Endothelial cell of umbilical vein (primary cell): ENCODE results near the gene ETS1. TPM values are rescaled to one million over a fixed set of nuclear protein-coding genes. Genes with fewer than 3 reads are reported as not detected.
A peak's percentile ranks its signal among the peaks of the same experiment; 100 is the strongest.

ENCODE experiments used
- Bru-seq: library from RNA; stranded (reverse); fragments of 400-500 nt; gene quantifications from one replicate; lab custom pipeline; 2021; lab: Mats Ljungman, UMichigan
- BruChase-seq, 2 experiments: library from RNA; stranded (reverse); fragments of 400-500 nt; gene quantifications; one replicate each; lab custom pipeline; 2021; lab: Mats Ljungman, UMichigan
- BruUV-seq: library from RNA; stranded (reverse); fragments of 400-500 nt; replicated peaks from 2 replicates; lab custom pipeline; 2021; lab: Mats Ljungman, UMichigan
- CTCF ChIA-PET: fragments of 300-600, 350-600 bp; sonication (Branson Sonifier 250); formaldehyde crosslinking; loops from one replicate; lab custom pipeline; 2021; ENCODE audit warnings: antibody characterized with exemption, inconsistent platforms; lab: Charles Lee
- POLR2A ChIA-PET: fragments of 300-600, 350-600 bp; sonication (Branson Sonifier 250); formaldehyde crosslinking; loops from one replicate; lab custom pipeline; 2021; ENCODE audit warnings: antibody characterized with exemption, inconsistent platforms; lab: Charles Lee
- DNase-seq: peaks from one replicate; pipeline ENCODE4 v3.0.0-alpha.2; 2011; ENCODE audit warnings: low read depth, low spot score
- FAIRE-seq: peaks from 2 replicates; lab custom pipeline; 2011; peaks lifted over from hg19 to GRCh38; lab: Jason Lieb, UNC
- H2AFZ ChIP-seq: 2 replicates; pipeline ENCODE4 v1.6.0; 2012; ENCODE audit warnings: low read depth, low read length, control low read depth, inconsistent platforms
- H3K27ac ChIP-seq: 2 replicates; pipeline ENCODE4 v1.5.1; 2011; ENCODE audit warnings: low read depth, mild to moderate bottlenecking, control low read depth, low read length, moderate library complexity; ENCODE audit not compliant: insufficient read depth
- H3K27me3 ChIP-seq, 2 experiments: 2 replicates each; pipeline versions ENCODE4 v1.6.0 to v1.6.1; 2011; ENCODE audit warnings: low read length in 2 of 2, mixed read lengths in 1 of 2; ENCODE audit not compliant: control insufficient read depth in 2 of 2, insufficient read depth in 2 of 2
- H3K36me3 ChIP-seq, 2 experiments: 2 replicates in 1 of 2; 3 replicates in 1 of 2; pipeline ENCODE4 v1.5.1; 2011; ENCODE audit warnings: low read length in 2 of 2, mild to moderate bottlenecking in 1 of 2, moderate library complexity in 1 of 2; ENCODE audit not compliant: control insufficient read depth in 2 of 2, insufficient read depth in 2 of 2; ENCODE audit errors: extremely low read depth in 1 of 2
- H3K4me1 ChIP-seq: 3 replicates; pipeline ENCODE4 v1.5.1; 2011; ENCODE audit warnings: mild to moderate bottlenecking, low read length; ENCODE audit not compliant: control insufficient read depth, insufficient read depth; ENCODE audit errors: extremely low read depth
- H3K4me2 ChIP-seq: 2 replicates; pipeline ENCODE4 v1.6.1; 2011; ENCODE audit warnings: low read length, control low read depth, mixed read lengths; ENCODE audit not compliant: insufficient read depth
- H3K4me3 ChIP-seq, 3 experiments: fragments of 200-600 bp in 1 of 3; sonication (generic), shearing (Covaris generic) in 1 of 3; replicated peaks in 1 of 3; 2 replicates each; pipeline ENCODE4 v1.5.1; 2011 to 2016; ENCODE audit warnings: control low read depth in 3 of 3, low read length in 3 of 3, mild to moderate bottlenecking in 2 of 3, inconsistent platforms in 1 of 3, low read depth in 1 of 3, moderate library complexity in 1 of 3; ENCODE audit not compliant: insufficient read depth in 1 of 3
- H3K79me2 ChIP-seq: 2 replicates; pipeline ENCODE4 v1.6.0; 2012; ENCODE audit warnings: low read length, inconsistent platforms; ENCODE audit not compliant: control insufficient read depth, insufficient read depth
- H3K9ac ChIP-seq: replicated peaks from 2 replicates; pipeline ENCODE3; 2011; ENCODE audit warnings: low read length, control low read depth; ENCODE audit not compliant: insufficient read depth; ENCODE audit errors: extremely low read depth
- H3K9me1 ChIP-seq: replicated peaks from 3 replicates; pipeline ENCODE4 v1.6.0; 2011; ENCODE audit warnings: mild to moderate bottlenecking, low read length; ENCODE audit not compliant: control insufficient read depth, insufficient read depth; ENCODE audit errors: extremely low read depth
- H3K9me3 ChIP-seq: replicated peaks from 2 replicates; pipeline ENCODE4 v1.5.1; 2012; ENCODE audit warnings: low read length, inconsistent platforms; ENCODE audit not compliant: control insufficient read depth, insufficient read depth
- H4K20me1 ChIP-seq: replicated peaks from 2 replicates; pipeline ENCODE3; 2011; ENCODE audit warnings: mild to moderate bottlenecking, low read length; ENCODE audit not compliant: control insufficient read depth, insufficient read depth; ENCODE audit errors: extremely low read depth
- CTCF ChIP-seq, 2 donors: IDR thresholded peaks; 1 replicate in 1 of 2; 2 replicates in 1 of 2; pipeline ENCODE4 v1.5.1; 2011; ENCODE audit warnings: low read length in 2 of 2, mild to moderate bottlenecking in 2 of 2, moderate library complexity in 2 of 2, control low read depth in 1 of 2, inconsistent platforms in 1 of 2, low read depth in 1 of 2; ENCODE audit not compliant: insufficient read depth in 1 of 2; ENCODE audit errors: extremely low read depth in 1 of 2
- EZH2 ChIP-seq: IDR thresholded peaks from 2 replicates; pipeline ENCODE4 v1.6.1; 2012; ENCODE audit warnings: borderline replicate concordance, low read depth, mild to moderate bottlenecking, moderate library complexity, low read length, inconsistent platforms; ENCODE audit not compliant: severe bottlenecking
- FOS ChIP-seq: IDR thresholded peaks from 2 replicates; pipeline ENCODE4 v1.6.1; 2011; ENCODE audit warnings: mild to moderate bottlenecking, low read length, moderate library complexity, borderline replicate concordance; ENCODE audit not compliant: insufficient read depth
- GATA2 ChIP-seq: IDR thresholded peaks from 2 replicates; pipeline ENCODE4 v1.7.0; 2011; ENCODE audit warnings: low read depth, mild to moderate bottlenecking, moderate library complexity, mixed read lengths, low read length; ENCODE audit not compliant: insufficient read length, insufficient read depth
- JUN ChIP-seq: IDR thresholded peaks from 2 replicates; pipeline ENCODE4 v1.6.1; 2011; ENCODE audit warnings: borderline replicate concordance, low read depth; ENCODE audit not compliant: insufficient read length, insufficient read depth
- MAX ChIP-seq: IDR thresholded peaks from 2 replicates; pipeline ENCODE4 v1.6.1; 2011; ENCODE audit not compliant: insufficient read depth, insufficient read length
- MYC ChIP-seq: IDR thresholded peaks from one replicate; pipeline ENCODE4 v1.6.1; 2011; ENCODE audit warnings: mild to moderate bottlenecking, low read depth, low read length
- POLR2A ChIP-seq: IDR thresholded peaks from 2 replicates; pipeline ENCODE4 v1.6.1; 2012; ENCODE audit warnings: low read depth, mild to moderate bottlenecking, control low read depth, low read length
- POLR2AphosphoS5 ChIP-seq: IDR thresholded peaks from 2 replicates; pipeline ENCODE4 v1.6.1; 2012; ENCODE audit warnings: low read depth, mild to moderate bottlenecking, control low read depth, low read length, moderate library complexity; ENCODE audit not compliant: insufficient read depth
- dilution Hi-C: fragments of 300-500 bp; cut with MboI; formaldehyde crosslinking; loops from one replicate; pipeline ENCODE4 v1.15.0; 2019; ENCODE audit warnings: low sequenced_read_pairs; ENCODE audit not compliant: extremely low pct_ligation_motif_present
- intact Hi-C: fragments of 100-400 bp; cut with micrococcal nuclease; formaldehyde crosslinking; loops from one replicate; pipeline ENCODE4 v1.10.0; 2022
- long read RNA-seq: library from polyadenylated mRNA; stranded (forward); transcript quantifications from one replicate; pipeline ENCODE4 v2.0.0, GENCODE V29; 2021
- polyA minus RNA-seq, 3 experiments: library from RNA; depleted of rRNA, polyadenylated mRNA; stranded (reverse); fragments of >200 nt; gene quantifications; 1 replicate in 1 of 3; 2 replicates in 2 of 3; pipeline ENCODE4 v1.2.3, GENCODE V29; 2011
- polyA plus RNA-seq, 4 experiments: library from polyadenylated mRNA; depleted of rRNA in 3 of 4; stranded (reverse) in 3 of 4; unstranded in 1 of 4; fragments of >200 nt; gene quantifications; 2 replicates each; pipeline versions ENCODE4 v1.2.1 to v1.2.3, GENCODE V29; 2011 to 2012; ENCODE audit warnings: missing spikeins in 1 of 4
- total RNA-seq: library from RNA; stranded (reverse); gene quantifications from 2 replicates; pipeline ENCODE4 v1.2.3, GENCODE V29; 2021

Gene ETS1
- total RNA-seq = 108 and 115 TPM in 2 replicates
- polyA plus RNA-seq = 26.7 and 34.2 TPM in 2 replicates
- 33.3 and 34.2 TPM in 2 replicates for polyA plus RNA-seq (2011; cell fraction: cytosol; rRNA removed)
- 31.6 and 32.1 TPM in 2 replicates for polyA plus RNA-seq (2011; cell fraction: nucleus; rRNA removed)
- polyA plus RNA-seq (2012) = 57.6 and 58.6 TPM in 2 replicates
- 66.7 and 75.6 TPM in 2 replicates for polyA minus RNA-seq
- polyA minus RNA-seq (2011; cell fraction: cytosol; rRNA and poly(A)+ RNA removed) = 3.8 TPM
- 73.3 and 89.4 TPM in 2 replicates for polyA minus RNA-seq (2011; cell fraction: nucleus; rRNA and poly(A)+ RNA removed)
- Bru-seq, nascent RNA = percentile 92 among the genes with signal in this experiment
- percentile 75 among the genes with signal in this experiment for BruChase-seq, experiment 1, labeled RNA remaining after a 6-hour chase
- percentile 90 among the genes with signal in this experiment for BruChase-seq, experiment 2, labeled RNA remaining after a 2-hour chase
- long read RNA-seq, partial matches to known transcripts = 0 of 38 reads
- long read RNA-seq, other reads (novel, unspliced or antisense) = 36 of 38 reads

GRCh38 chr11:128587415-128587814, at the start of gene ETS1:
TSS of gene ETS1 (minus strand) at chr11:128587558. CDS start at chr11:128573130, 14,428 bp downstream.
- no peaks in the 10 kb centered on the region for H3K36me3 ChIP-seq
- DNase-seq (peak; percentile 56), FAIRE-seq (peak; percentile 46)
- no TSS peak for BruUV-seq
- peak within 1 kb of the TSS; percentile 60 for H2AFZ ChIP-seq
- H3K27ac ChIP-seq = no peak within 1 kb of the TSS
- dilution Hi-C loops = no loop called here
- peaks cover 15 to 24% of the 10 kb centered on the region in 2 experiments for H3K27me3 ChIP-seq
- peak within 1 kb of the TSS; percentile 91 for H3K4me2 ChIP-seq
- H3K9me3 ChIP-seq = no peaks in the 10 kb centered on the region
- no peaks in the 10 kb centered on the region for H3K79me2 ChIP-seq
- TF ChIP-seq FOS (no peak), POLR2AphosphoS5 (no peak), CTCF (IDR thresholded peaks at IDR 0.05; ENCODE audit: extremely low read depth in 1 of 2, insufficient read depth in 1 of 2, low read depth in 1 of 2, low read length in 2 of 2) (no peak), EZH2 (no peak), GATA2 (no peak), MAX (no peak), MYC (no peak), POLR2A (no peak), JUN (no peak)
- POLR2A ChIA-PET = no interaction called here
- no peaks in the 10 kb centered on the region for H4K20me1 ChIP-seq
- peak within 1 kb of the TSS; percentile 28 to 69 (median 34) for H3K4me3 ChIP-seq
- CTCF ChIA-PET = interaction anchor here (1.0 to 2.0 kb wide), 5 partner anchors 10 to 42 kb away, joined by 3 to 5 read pairs (median 3); no protein-coding TSS in a partner anchor
- peaks cover 11% of the 10 kb centered on the region for H3K4me1 ChIP-seq
- intact Hi-C loops = loop anchor here (2.0 kb wide), 1 partner anchor 65 kb away; no protein-coding TSS in a partner anchor
- H3K9ac ChIP-seq = peak within 1 kb of the TSS; percentile 2
- H3K9me1 ChIP-seq = no peaks in the 10 kb centered on the region
